NCI-H345 (cell line): ENCODE results near the gene APCS.

ENCODE experiments used
- DNase-seq: peaks from one replicate; lab custom pipeline; 2025; lab: John Stamatoyannopoulos, UW

The APCS gene

GRCh38 chr1:159587461-159587951, at the start of gene APCS:
Gene APCS, plus strand, starts transcription at chr1:159587826. Its CDS starts 96 bp downstream, at chr1:159587922.
- DNase-seq, result no peak

- no peak for DNase-seq
Observed at GRCh38 chr1:159548126-159548525, 39.5 kb upstream of the APCS start.

GRCh38 chr1:159554261-159554660, 33.4 kb upstream of the APCS start:
- no peak for DNase-seq

- no peak for DNase-seq
Observed at GRCh38 chr1:159554696-159555095, 32.9 kb upstream of the APCS start.

- no peak for DNase-seq
Observed at GRCh38 chr1:159556931-159557369, 30.7 kb upstream of the APCS start.

GRCh38 chr1:159560599-159560998, 27.0 kb upstream of the APCS start:
- no peak for DNase-seq

- no peak for DNase-seq
Observed at GRCh38 chr1:159561497-159561896, 26.1 kb upstream of the APCS start.

- DNase-seq, result no peak
Observed at GRCh38 chr1:159562680-159563079, 24.9 kb upstream of the APCS start.

GRCh38 chr1:159577446-159577845, 10.2 kb upstream of the APCS start:
- no peak for DNase-seq

GRCh38 chr1:159580340-159580739, 7.3 kb upstream of the APCS start:
- no peak for DNase-seq

- DNase-seq, result no peak
Observed at GRCh38 chr1:159581422-159581821, 6.2 kb upstream of the APCS start.

GRCh38 chr1:159584536-159584935, 3.1 kb upstream of the APCS start:
- DNase-seq, result no peak

- no peak for DNase-seq
Observed at GRCh38 chr1:159591981-159592380, 4.4 kb downstream of the APCS start.

GRCh38 chr1:159594625-159595405, 7.2 kb downstream of the APCS start:
- DNase-seq, result no peak

- DNase-seq, result no peak
Observed at GRCh38 chr1:159598196-159598595, 10.6 kb downstream of the APCS start.

GRCh38 chr1:159600894-159601293, 13.3 kb downstream of the APCS start:
- no peak for DNase-seq

- no peak for DNase-seq
Observed at GRCh38 chr1:159602501-159602999, 14.9 kb downstream of the APCS start.

GRCh38 chr1:159612211-159612885, 24.7 kb downstream of the APCS start:
- no peak for DNase-seq

- DNase-seq, result no peak
Observed at GRCh38 chr1:159632922-159633321, 45.3 kb downstream of the APCS start.
